Raji (cell line): ENCODE measurements around the gene AKR1B15.

Experiments used
- POLR2A ChIP-seq: IDR thresholded peaks from 2 replicates; pipeline ENCODE4 v1.6.1; 2011; ENCODE audit warnings: low read depth, low read length, control low read depth; ENCODE audit not compliant: insufficient read depth

AKR1B15 gene

GRCh38 chr7:134552105-134552504 is 3.2 kb downstream of the AKR1B15 start:
- TF ChIP-seq POLR2A: no peak

GRCh38 chr7:134553976-134554375 is 5.1 kb downstream of the AKR1B15 start:
- TF ChIP-seq POLR2A: no peak

- TF ChIP-seq POLR2A: no peak
These were observed 5.6 kb downstream of the AKR1B15 start for GRCh38 chr7:134554417-134554966.

- TF ChIP-seq POLR2A: no peak
These were observed 8.5 kb downstream of the AKR1B15 start for GRCh38 chr7:134557391-134557790.

- no peak for TF ChIP-seq POLR2A
These were observed 9.5 kb downstream of the AKR1B15 start for GRCh38 chr7:134558370-134558769.

- TF ChIP-seq POLR2A: no peak
These were observed 13.2 kb downstream of the AKR1B15 start for GRCh38 chr7:134562136-134562535.

GRCh38 chr7:134565643-134566136 is 16.8 kb downstream of the AKR1B15 start:
- TF ChIP-seq POLR2A: no peak

GRCh38 chr7:134567368-134567767 is 18.5 kb downstream of the AKR1B15 start:
- no peak for TF ChIP-seq POLR2A

GRCh38 chr7:134571101-134571500 is 22.2 kb downstream of the AKR1B15 start:
- no peak for TF ChIP-seq POLR2A

GRCh38 chr7:134571746-134572461 is 23.0 kb downstream of the AKR1B15 start:
- TF ChIP-seq POLR2A: no peak

GRCh38 chr7:134574322-134574721 is 25.4 kb downstream of the AKR1B15 start:
- no peak for TF ChIP-seq POLR2A

GRCh38 chr7:134584290-134584689 is 35.4 kb downstream of the AKR1B15 start:
- TF ChIP-seq POLR2A: no peak

GRCh38 chr7:134585897-134586296 is 37.0 kb downstream of the AKR1B15 start:
- TF ChIP-seq POLR2A: no peak

- no peak for TF ChIP-seq POLR2A
These were observed 38.8 kb downstream of the AKR1B15 start for GRCh38 chr7:134587750-134588149.

GRCh38 chr7:134589491-134589941 is 40.6 kb downstream of the AKR1B15 start:
- TF ChIP-seq POLR2A: no peak
